ENCODE results near the gene ZFX.

GRCh38 chrX:24214568-24214967 is 65.0 kb downstream of the ZFX start:
- TF ChIP-seq POLR2AphosphoS5 (IDR thresholded peaks at IDR 0.05; ENCODE audit: low read depth, low read length) (no peak), TAF1 (IDR thresholded peaks at IDR 0.05; ENCODE audit: borderline replicate concordance, insufficient read depth, low read length) (no peak), SIN3A (IDR thresholded peaks at IDR 0.05; ENCODE audit: borderline replicate concordance, insufficient read depth, low read length) (no peak), REST (IDR thresholded peaks at IDR 0.05; ENCODE audit: insufficient read depth in 1 of 2, low read depth in 2 of 2, low read length in 2 of 2) (no peak)
